B cell (primary cell): ENCODE data around the gene PAX2. TPM values are rescaled to one million over a fixed set of nuclear protein-coding genes. Genes with fewer than 3 reads are reported as not detected.

ENCODE experiments used
- ATAC-seq: fragments of 200-7000 bp; cut with Tn5 transposase; one replicate; pipeline ENCODE4 v1.10.0; 2021; ENCODE audit warnings: low read depth, mild to moderate bottlenecking, moderate number of reproducible peaks, moderate library complexity
- CTCF ChIA-PET: fragments of 350-600 bp; sonication (Branson Sonifier 250); formaldehyde crosslinking; loops from one replicate; lab custom pipeline; 2021; ENCODE audit warnings: antibody characterized with exemption, inconsistent platforms; lab: Charles Lee
- POLR2A ChIA-PET: fragments of 350-600 bp; sonication (Branson Sonifier 250); formaldehyde crosslinking; loops from one replicate; lab custom pipeline; 2021; ENCODE audit warnings: antibody characterized with exemption; lab: Charles Lee
- DNase-seq: peaks from one replicate; pipeline ENCODE4 v3.0.0; 2013
- H2AFZ ChIP-seq: 2 replicates; pipeline ENCODE4 v1.6.1; 2012; ENCODE audit warnings: mild to moderate bottlenecking, low read depth, low read length; ENCODE audit not compliant: insufficient read depth, poor library complexity, severe bottlenecking
- H3K27ac ChIP-seq, 2 donors: 1 replicate in 1 of 2; 2 replicates in 1 of 2; pipeline ENCODE4 v1.5.1; 2012 to 2013; ENCODE audit warnings: low read length in 2 of 2, mild to moderate bottlenecking in 2 of 2, moderate library complexity in 1 of 2
- H3K27me3 ChIP-seq, 4 experiments: fragments of 200-600 bp in 1 of 4; sonication (generic) in 1 of 4; replicated peaks in 1 of 4; 1 replicate in 2 of 4; 2 replicates in 2 of 4; pipeline versions ENCODE4 v1.6.1 to v1.7.0; 2013 to 2016; ENCODE audit warnings: low read length in 3 of 4, mild to moderate bottlenecking in 2 of 4, mixed read lengths in 1 of 4, moderate library complexity in 1 of 4; ENCODE audit not compliant: insufficient read depth in 4 of 4, control insufficient read depth in 3 of 4; ENCODE audit errors: control extremely low read depth in 1 of 4
- H3K36me3 ChIP-seq, 2 experiments: replicated peaks in 1 of 2; 1 replicate in 1 of 2; 2 replicates in 1 of 2; pipeline versions ENCODE4 v1.6.1 to v1.7.1; 2013; ENCODE audit warnings: low read length in 1 of 2; ENCODE audit not compliant: insufficient read depth in 2 of 2, control insufficient read depth in 1 of 2; ENCODE audit errors: control extremely low read depth in 1 of 2, extremely low read depth in 1 of 2
- H3K4me1 ChIP-seq, 2 donors: fragments of 200-600 bp in 1 of 2; sonication (generic) in 1 of 2; 1 replicate in 1 of 2; 2 replicates in 1 of 2; pipeline versions ENCODE4 v1.5.1 to v1.6.1; 2013 to 2017; ENCODE audit warnings: low read length in 2 of 2; ENCODE audit not compliant: control insufficient read depth in 2 of 2, insufficient read depth in 2 of 2
- H3K4me2 ChIP-seq: replicated peaks from 2 replicates; pipeline ENCODE3; 2012; ENCODE audit warnings: mild to moderate bottlenecking, low read depth, low read length; ENCODE audit not compliant: poor library complexity, severe bottlenecking
- H3K4me3 ChIP-seq, 5 experiments: fragments of 200-600 bp in 1 of 5; sonication (generic) in 1 of 5; 1 replicate in 3 of 5; 2 replicates in 2 of 5; pipeline versions ENCODE4 v1.5.1 to v1.7.0; 2011 to 2016; ENCODE audit warnings: low read length in 4 of 5, mild to moderate bottlenecking in 4 of 5, low read depth in 2 of 5, control low read depth in 1 of 5, moderate library complexity in 1 of 5; ENCODE audit not compliant: insufficient read depth in 1 of 5; ENCODE audit errors: control extremely low read depth in 1 of 5, extremely low read depth in 1 of 5
- H3K79me2 ChIP-seq: fragments of 200-600 bp; sonication (generic); one replicate; pipeline ENCODE4 v1.6.0; 2016; ENCODE audit warnings: low read length; ENCODE audit not compliant: control insufficient read depth, insufficient read depth
- H3K9ac ChIP-seq: fragments of 200-600 bp; sonication (generic); 2 replicates; pipeline ENCODE4 v1.6.1; 2017; ENCODE audit warnings: mild to moderate bottlenecking, low read length, moderate library complexity
- H3K9me3 ChIP-seq, 3 donors: one replicate each; pipeline versions ENCODE4 v1.6.1 to v1.7.1; 2013; ENCODE audit warnings: low read length in 2 of 3; ENCODE audit not compliant: control insufficient read depth in 2 of 3, insufficient read depth in 1 of 3; ENCODE audit errors: control extremely low read depth in 1 of 3
- H4K20me1 ChIP-seq: 2 replicates; pipeline ENCODE4 v1.6.0; 2012; ENCODE audit warnings: mild to moderate bottlenecking, low read length; ENCODE audit not compliant: insufficient read depth, control insufficient read depth, poor library complexity, severe bottlenecking
- H3K27ac Mint-ChIP-seq: one replicate; pipeline ENCODE4 v1.8.0; 2021; ENCODE audit warnings: mixed read lengths
- H3K27me3 Mint-ChIP-seq: one replicate; pipeline ENCODE4 v1.8.0; 2021; ENCODE audit warnings: mixed read lengths
- H3K4me1 Mint-ChIP-seq: one replicate; pipeline ENCODE4 v1.8.0; 2021; ENCODE audit warnings: mixed read lengths
- H3K4me3 Mint-ChIP-seq: one replicate; pipeline ENCODE4 v1.8.0; 2021; ENCODE audit warnings: mixed read lengths
- H3K9me3 Mint-ChIP-seq: one replicate; pipeline ENCODE4 v1.8.0; 2022; ENCODE audit warnings: mixed read lengths; ENCODE audit not compliant: insufficient read depth
- CTCF ChIP-seq: fragments of 200-600 bp; IDR thresholded peaks from one replicate; pipeline ENCODE4 v1.8.0; 2022; ENCODE audit warnings: antibody characterized with exemption, mild to moderate bottlenecking
- EZH2 ChIP-seq: IDR thresholded peaks from 2 replicates; pipeline ENCODE4 v1.6.1; 2012; ENCODE audit warnings: borderline replicate concordance, low read depth, mild to moderate bottlenecking, moderate library complexity, low read length; ENCODE audit not compliant: insufficient read depth, poor library complexity, severe bottlenecking
- WGBS: methylation state at CpG from one replicate; pipeline ENCODE4 v1.1.5; 2013; ENCODE audit warnings: missing lambda C conversion rate; ENCODE audit not compliant: insufficient coverage; 5-methylcytosine and 5-hydroxymethylcytosine counted together
- intact Hi-C: fragments of 100-400 bp; cut with micrococcal nuclease; formaldehyde crosslinking; loops from one replicate; pipeline ENCODE4 v1.10.0; 2022
- polyA plus RNA-seq: library from polyadenylated mRNA; depleted of rRNA; stranded (reverse); fragments of >200 nt; gene quantifications from 2 replicates; pipeline ENCODE4 v1.2.3, GENCODE V29; 2012
- total RNA-seq, 2 donors: library from RNA; stranded (reverse); fragments of 120-200 nt in 1 of 2; gene quantifications; 1 replicate in 1 of 2; 2 replicates in 1 of 2; pipeline versions ENCODE4 v1.2.3 to v1.2.4, GENCODE V29; 2013 to 2022

Gene PAX2
- total and polyA plus RNA-seq, 2 donors (not counting 1 experiment from before 2014, with no cell fraction given): 0.12 TPM; not detected in 1

- H3K4me1 ChIP-seq: no peaks in the 10 kb centered on the region
- no peak for DNase-seq
- peaks cover 0 to 25% (median 4%) of the 10 kb centered on the region in 4 experiments for H3K27me3 ChIP-seq
- H3K4me3 ChIP-seq: no peak overlapping the region
- no peak for ATAC-seq
- no peaks in the 10 kb centered on the region for H3K9me3 Mint-ChIP-seq
- H3K9me3 ChIP-seq: no peaks in the 10 kb centered on the region
- H2AFZ ChIP-seq: no peak overlapping the region
- H4K20me1 ChIP-seq: no peaks in the 10 kb centered on the region
- ChIA-PET CTCF (no interaction called here), POLR2A (no interaction called here)
- H3K36me3 ChIP-seq: no peaks in the 10 kb centered on the region
- no peak for TF ChIP-seq EZH2
- TF ChIP-seq CTCF: no peak
- H3K79me2 ChIP-seq: no peaks in the 10 kb centered on the region
- H3K27me3 Mint-ChIP-seq: peaks cover 53% of the 10 kb centered on the region
- H3K4me2 ChIP-seq: no peak overlapping the region
- no peaks in the 10 kb centered on the region for H3K4me1 Mint-ChIP-seq
- intact Hi-C loops: no loop called here
- H3K9ac ChIP-seq: no peak overlapping the region
- no peak overlapping the region for H3K4me3 Mint-ChIP-seq
- WGBS: 61% methylated on average over 14 of the region's 18 CpGs
- no peak overlapping the region for H3K27ac ChIP-seq
- no peak overlapping the region for H3K27ac Mint-ChIP-seq
Observed at GRCh38 chr10:100788002-100788903, 42.9 kb downstream of the PAX2 start.

- 71% methylated on average over 7 of the region's 7 CpGs for WGBS
- CTCF ChIA-PET: no interaction called here
- Mint-ChIP-seq H3K4me1 (no peaks in the 10 kb centered on the region), H3K9me3 (no peaks in the 10 kb centered on the region), H3K4me3 (no peak overlapping the region), H3K27me3 (peaks cover 46% of the 10 kb centered on the region), H3K27ac (no peak overlapping the region)
- DNase-seq: no peak
- ATAC-seq: no peak
- H3K27ac ChIP-seq: no peak overlapping the region
- POLR2A ChIA-PET: no interaction called here
- H3K27me3 ChIP-seq: peaks cover 0 to 22% (median 4%) of the 10 kb centered on the region in 4 experiments
- no peak overlapping the region for H3K9ac ChIP-seq
- no peaks in the 10 kb centered on the region for H3K4me1 ChIP-seq
- H3K9me3 ChIP-seq: no peaks in the 10 kb centered on the region
- H3K36me3 ChIP-seq: no peaks in the 10 kb centered on the region
- intact Hi-C loops: no loop called here
- no peak for TF ChIP-seq EZH2
- no peak for TF ChIP-seq CTCF
- no peak overlapping the region for H3K4me2 ChIP-seq
- H2AFZ ChIP-seq: no peak overlapping the region
- no peak overlapping the region for H3K4me3 ChIP-seq
- H4K20me1 ChIP-seq: no peaks in the 10 kb centered on the region
- H3K79me2 ChIP-seq: no peaks in the 10 kb centered on the region
Observed at GRCh38 chr10:100790761-100791208, 45.4 kb downstream of the PAX2 start.
